Body of pancreas (tissue), 4 donors: ENCODE measurements around the gene IL6ST. TPM values are rescaled to one million over a fixed set of nuclear protein-coding genes. Genes with fewer than 3 reads are reported as not detected.
"Not testable (repeated sequence)": the region's sequence is repeated elsewhere in the genome, so short reads cannot be mapped to it uniquely, and the experiment has no call there.

Experiments used
- ATAC-seq: fragments of 150-250 bp; one replicate; pipeline ENCODE4 v1.9.1; 2016
- DNase-seq, 4 donors: peaks; one replicate each; pipeline ENCODE4 v3.0.0-alpha.2; 2019
- H3K27ac ChIP-seq, 4 donors: fragments of 200-600 bp; sonication (generic); 1 replicate in 3 of 4; 2 replicates in 1 of 4; pipeline versions ENCODE4 v1.5.1 to v1.6.1; 2016 to 2019; ENCODE audit warnings: mild to moderate bottlenecking in 1 of 4, mixed read lengths in 1 of 4, moderate library complexity in 1 of 4
- H3K27me3 ChIP-seq, 2 donors: fragments of 200-600 bp; sonication (generic); one replicate each; pipeline ENCODE4 v1.6.0; 2016; ENCODE audit warnings: mild to moderate bottlenecking in 1 of 2
- H3K36me3 ChIP-seq, 2 donors: fragments of 200-600 bp; sonication (generic); replicated peaks in 1 of 2; 2 replicates each; pipeline ENCODE4 v1.5.1; 2016; ENCODE audit warnings: low read depth in 2 of 2; ENCODE audit not compliant: insufficient read depth in 1 of 2
- H3K4me1 ChIP-seq: fragments of 200-600 bp; sonication (generic); one replicate; pipeline ENCODE4 v1.6.0; 2016
- H3K4me3 ChIP-seq, 2 donors: fragments of 200-600 bp; sonication (generic); 1 replicate in 1 of 2; 2 replicates in 1 of 2; pipeline ENCODE4 v1.5.1; 2016 to 2019
- H3K9me3 ChIP-seq, 3 donors: fragments of 200-600 bp; sonication (generic); 1 replicate in 2 of 3; 2 replicates in 1 of 3; pipeline ENCODE4 v1.5.1; 2016
- CTCF ChIP-seq, 7 experiments: fragments of 450-650 bp in 4 of 7; fragments of 200-600 bp in 3 of 7; sonication (generic) in 3 of 7; IDR thresholded peaks; one replicate each; pipeline ENCODE4 v1.5.1; 2016 to 2019; ENCODE audit warnings: antibody characterized with exemption in 7 of 7
- POLR2A ChIP-seq, 3 donors: fragments of 450-650 bp; IDR thresholded peaks; one replicate each; pipeline ENCODE4 v1.6.1; 2016; ENCODE audit warnings: antibody characterized with exemption in 3 of 3, mild to moderate bottlenecking in 2 of 3
- WGBS, 2 donors: methylation state at CpG; one replicate each; pipeline ENCODE4 v1.1.5; 2017; 5-methylcytosine and 5-hydroxymethylcytosine counted together
- intact Hi-C: fragments of 100-400 bp; cut with DNase I; formaldehyde crosslinking; loops from one replicate; pipeline ENCODE4 v1.15.1; 2023
- total RNA-seq, 2 donors: library from RNA; depleted of rRNA; stranded (reverse); fragments of >200 nt; gene quantifications; one replicate each; pipeline ENCODE4 v1.1.0, GENCODE V29; 2016

IL6ST gene
- total RNA-seq, 2 donors from 2014 or later = 48.1 to 82.5 TPM

GRCh38 chr5:56024810-56025150 lies 30.0 kb upstream of the IL6ST start:
- Histone ChIP-seq H3K27ac (peak overlapping the region in 2 of 4 donors; percentile 43 to 49), H3K4me3 (no peak overlapping the region), H3K9me3 (no peaks in the 10 kb centered on the region), H3K4me1 (peaks cover 19% of the 10 kb centered on the region), H3K27me3 (no peaks in the 10 kb centered on the region), H3K36me3 (no peaks in the 10 kb centered on the region)
- no peak for TF ChIP-seq POLR2A (IDR thresholded peaks at IDR 0.05)
- TF ChIP-seq CTCF (IDR thresholded peaks at IDR 0.05) = no peak
- no peak for DNase-seq
- no peak for ATAC-seq
- WGBS, 2 donors = 85% methylated on average over 2 of the region's 2 CpGs
- intact Hi-C loops = no loop called here

- ATAC-seq = no peak
- DNase-seq = no peak
- TF ChIP-seq POLR2A (IDR thresholded peaks at IDR 0.05) (no peak), CTCF (IDR thresholded peaks at IDR 0.05) (no peak)
- Histone ChIP-seq H3K27ac (no peak overlapping the region), H3K27me3 (no peaks in the 10 kb centered on the region), H3K36me3 (no peaks in the 10 kb centered on the region), H3K9me3 (no peaks in the 10 kb centered on the region), H3K4me1 (peaks cover 15% of the 10 kb centered on the region), H3K4me3 (no peak overlapping the region)
- 71 to 80% methylated on average over 7 of the region's 7 CpGs for WGBS, 2 donors
- intact Hi-C loops = no loop called here
These were observed 28.5 kb upstream of the IL6ST start for GRCh38 chr5:56023296-56023695.

- no peak for DNase-seq
- no peak overlapping the region for H3K4me3 ChIP-seq
These were observed 24.8 kb upstream of the IL6ST start for GRCh38 chr5:56019306-56020272.

GRCh38 chr5:56018832-56019231 lies 24.1 kb upstream of the IL6ST start:
- no peak for ATAC-seq
- TF ChIP-seq CTCF (IDR thresholded peaks at IDR 0.05) (no peak), POLR2A (IDR thresholded peaks at IDR 0.05) (no peak)
- WGBS, 2 donors = 89 to 93% methylated on average over 1 of the region's 1 CpG
- Histone ChIP-seq H3K27me3 (no peaks in the 10 kb centered on the region), H3K27ac (no peak overlapping the region), H3K36me3 (no peaks in the 10 kb centered on the region), H3K4me1 (no peaks in the 10 kb centered on the region), H3K9me3 (no peaks in the 10 kb centered on the region), H3K4me3 (no peak overlapping the region)
- intact Hi-C loops = no loop called here
- no peak for DNase-seq

More at GRCh38 chr5:56019306-56020272, 24.8 kb upstream of the IL6ST start:
- 87 to 89% methylated on average over 11 of the region's 11 CpGs for WGBS, 2 donors
- H3K27me3 ChIP-seq = no peaks in the 10 kb centered on the region
- H3K4me1 ChIP-seq = peaks cover 2% of the 10 kb centered on the region
- no peaks in the 10 kb centered on the region for H3K36me3 ChIP-seq
- intact Hi-C loops = no loop called here
- no peak for ATAC-seq
- TF ChIP-seq POLR2A (IDR thresholded peaks at IDR 0.05) = no peak
- TF ChIP-seq CTCF (IDR thresholded peaks at IDR 0.05) = no peak
- no peak overlapping the region for H3K27ac ChIP-seq
- H3K9me3 ChIP-seq = no peaks in the 10 kb centered on the region

- H3K27ac ChIP-seq, H3K36me3 ChIP-seq, ATAC-seq, H3K4me3 ChIP-seq, DNase-seq, intact Hi-C loops, H3K4me1 ChIP-seq, H3K27me3 ChIP-seq, H3K9me3 ChIP-seq: not testable (repeated sequence)
- no CpG with 5 or more reads among the region's 26 CpGs for WGBS, 2 donors
These were observed 19.9 kb upstream of the IL6ST start for GRCh38 chr5:56014701-56015100.

- WGBS, 2 donors = 56 to 79% methylated on average over 2 of the region's 5 CpGs
- ATAC-seq, H3K27ac ChIP-seq: not testable (repeated sequence)
These were observed 19.2 kb upstream of the IL6ST start for GRCh38 chr5:56013939-56014338.

More at GRCh38 chr5:56013939-56014338, 19.2 kb upstream of the IL6ST start:
- H3K4me3 ChIP-seq, DNase-seq, H3K9me3 ChIP-seq, intact Hi-C loops, H3K4me1 ChIP-seq, H3K27me3 ChIP-seq, H3K36me3 ChIP-seq: not testable (repeated sequence)
